ENCODE data around the gene SPOCK1. TPM values are rescaled to one million over a fixed set of nuclear protein-coding genes. Genes with fewer than 3 reads are reported as not detected.
"Not testable (repeated sequence)": the region's sequence is repeated elsewhere in the genome, so short reads cannot be mapped to it uniquely, and the experiment has no call there.

SPOCK1 gene
- total RNA-seq, 1 donor from 2014 or later: not detected

DNA sequence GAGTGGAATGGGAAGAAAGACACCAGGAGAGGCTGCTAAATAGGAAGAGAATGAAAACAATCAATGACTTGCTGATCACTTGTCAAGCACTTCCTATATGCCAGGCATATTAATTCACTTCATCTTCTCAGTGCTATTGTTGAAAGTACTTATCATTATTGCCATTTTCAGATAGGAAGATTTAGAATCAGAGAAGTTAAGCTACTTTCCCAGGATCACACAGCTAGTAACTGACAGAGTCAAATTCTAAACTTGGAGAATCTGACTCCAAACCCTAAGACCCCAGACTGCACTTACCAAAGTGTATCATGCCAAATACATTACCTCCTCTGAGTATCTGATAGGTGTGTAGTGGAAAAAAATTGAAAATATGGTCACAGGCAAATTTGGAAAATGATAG is 236.3 kb downstream of the SPOCK1 start:
- intact Hi-C loops (cut with micrococcal nuclease): no loop called here
- no peaks in the 10 kb centered on the region for H3K36me3 Mint-ChIP-seq (ENCODE audit: low read depth)

DNA sequence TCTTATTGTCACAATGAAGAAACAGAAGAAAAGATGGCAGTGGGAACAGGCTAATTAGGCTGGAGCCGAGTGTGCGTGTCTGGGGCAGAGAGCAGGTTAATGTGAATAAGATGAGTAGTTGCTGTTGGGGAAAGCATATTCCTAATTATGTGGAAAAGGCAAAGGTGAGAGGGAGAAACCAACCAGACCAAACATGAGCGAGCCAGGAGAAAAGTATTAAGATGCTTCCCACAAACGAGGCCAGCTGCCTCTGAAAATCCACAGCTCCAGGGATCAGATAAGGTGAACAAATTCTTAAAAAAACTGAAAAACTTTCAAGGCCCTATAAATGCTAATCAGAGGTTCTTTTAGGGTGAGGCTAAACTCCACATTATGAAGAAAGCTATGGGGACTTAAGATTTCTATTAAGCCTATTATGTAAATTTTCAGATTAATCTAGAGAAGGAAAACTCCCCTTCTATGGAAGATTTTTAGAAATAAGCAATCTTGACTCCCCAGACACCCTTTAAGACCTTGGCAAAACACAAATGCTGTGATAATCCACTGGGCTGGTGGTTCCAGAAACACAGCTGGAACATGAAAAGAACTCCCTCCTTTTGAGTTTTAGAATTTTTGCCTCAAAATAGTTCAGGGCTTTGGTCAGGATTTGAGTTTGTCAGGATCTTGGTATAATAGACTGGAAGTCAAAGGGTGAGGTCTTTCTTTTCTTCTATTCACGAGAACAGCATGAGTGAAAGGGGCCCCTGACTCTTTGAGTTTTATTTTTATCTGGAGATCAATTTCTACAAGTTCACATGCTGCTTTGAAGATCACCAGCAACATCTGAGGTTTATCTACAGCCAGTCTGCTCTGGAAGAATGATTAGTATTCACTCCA is 238.1 kb downstream of the SPOCK1 start:
- no peaks in the 10 kb centered on the region for H3K36me3 Mint-ChIP-seq (ENCODE audit: low read depth)
- H3K27ac Mint-ChIP-seq: no peak overlapping the region
- no peak overlapping the region for H3K4me3 Mint-ChIP-seq
- no peaks in the 10 kb centered on the region for H3K4me1 Mint-ChIP-seq
- intact Hi-C loops (cut with micrococcal nuclease): no loop called here
- H3K27me3 Mint-ChIP-seq: no peaks in the 10 kb centered on the region
- DNase-seq: no peak
- H3K9me3 Mint-ChIP-seq: no peaks in the 10 kb centered on the region

More for the DNA sequence above, 236.3 kb downstream of the SPOCK1 start:
- Mint-ChIP-seq H3K4me1 (no peaks in the 10 kb centered on the region), H3K4me3 (no peak overlapping the region), H3K27ac (no peak overlapping the region), H3K9me3 (no peaks in the 10 kb centered on the region), H3K27me3 (peaks cover 4% of the 10 kb centered on the region)
- DNase-seq: no peak

DNA sequence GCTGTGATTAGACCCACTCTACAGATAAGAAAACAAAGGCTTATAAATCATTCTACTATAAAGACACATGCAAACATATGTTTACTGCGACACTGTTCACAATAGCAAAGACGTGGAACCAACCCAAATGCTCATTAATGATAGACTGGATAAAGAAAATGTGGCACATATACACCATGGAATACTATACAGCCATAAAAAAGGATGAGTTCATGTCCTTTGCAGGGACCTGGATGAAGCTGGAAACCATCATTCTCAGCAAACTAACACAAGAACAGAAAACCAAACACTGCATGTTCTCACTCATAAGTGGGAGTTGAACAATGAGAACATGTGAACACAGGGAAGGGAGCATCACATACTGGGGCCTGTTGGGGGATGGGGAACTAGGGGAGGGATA is 240.0 kb downstream of the SPOCK1 start:
- H3K9me3 Mint-ChIP-seq; DNase-seq; H3K4me1 Mint-ChIP-seq; H3K27me3 Mint-ChIP-seq; intact Hi-C loops (cut with micrococcal nuclease); H3K36me3 Mint-ChIP-seq (ENCODE audit: low read depth); H3K4me3 Mint-ChIP-seq; H3K27ac Mint-ChIP-seq: not testable (repeated sequence)

DNA sequence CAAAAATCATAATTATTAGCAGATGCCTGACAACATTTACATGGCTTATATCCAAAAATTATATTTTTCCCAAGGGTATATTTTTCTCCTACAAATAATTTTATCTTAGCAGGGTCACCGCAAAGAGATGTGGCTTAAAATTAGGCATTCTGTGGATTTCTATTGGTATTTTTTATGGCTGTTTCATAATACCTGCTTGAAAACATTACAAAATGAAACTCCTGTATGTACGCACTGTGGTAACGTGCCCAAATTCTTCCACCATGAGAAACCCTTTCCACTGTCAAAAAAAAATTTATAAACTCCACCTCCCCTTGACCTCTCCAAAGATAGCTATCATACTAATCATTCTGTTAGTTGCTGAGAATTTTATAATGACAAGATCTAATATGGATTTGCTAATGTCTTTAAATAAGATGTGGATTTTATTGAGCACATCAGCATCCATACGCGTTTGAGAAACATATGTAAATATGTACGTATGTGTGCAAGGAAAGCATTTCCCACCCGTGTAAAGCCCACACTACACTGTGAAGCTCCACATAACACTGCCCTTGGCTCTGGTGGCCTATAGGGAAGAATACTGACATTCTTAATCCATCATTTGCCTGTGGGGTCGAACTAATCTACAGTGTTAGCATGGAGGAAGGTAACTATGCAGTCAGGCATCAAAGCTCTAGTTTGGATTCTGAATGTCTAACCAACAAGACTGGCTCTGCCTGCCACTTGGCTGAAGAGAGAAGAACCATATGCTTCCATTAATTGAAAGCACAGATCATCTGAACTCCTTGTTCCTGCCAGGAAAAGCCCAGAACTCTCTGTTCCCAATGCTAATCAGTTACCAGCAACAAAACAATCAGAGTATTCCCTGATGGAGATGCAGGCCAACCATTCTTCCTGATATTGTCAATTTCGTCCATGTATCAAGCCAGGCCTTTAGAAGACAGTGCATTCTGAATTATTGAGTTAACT is 244.7 kb downstream of the SPOCK1 start:
- Mint-ChIP-seq H3K4me1 (no peaks in the 10 kb centered on the region), H3K4me3 (no peak overlapping the region), H3K36me3 (ENCODE audit: low read depth) (no peaks in the 10 kb centered on the region), H3K9me3 (no peaks in the 10 kb centered on the region), H3K27me3 (no peaks in the 10 kb centered on the region), H3K27ac (no peak overlapping the region)
- intact Hi-C loops (cut with micrococcal nuclease): no loop called here
- no peak for DNase-seq

DNA sequence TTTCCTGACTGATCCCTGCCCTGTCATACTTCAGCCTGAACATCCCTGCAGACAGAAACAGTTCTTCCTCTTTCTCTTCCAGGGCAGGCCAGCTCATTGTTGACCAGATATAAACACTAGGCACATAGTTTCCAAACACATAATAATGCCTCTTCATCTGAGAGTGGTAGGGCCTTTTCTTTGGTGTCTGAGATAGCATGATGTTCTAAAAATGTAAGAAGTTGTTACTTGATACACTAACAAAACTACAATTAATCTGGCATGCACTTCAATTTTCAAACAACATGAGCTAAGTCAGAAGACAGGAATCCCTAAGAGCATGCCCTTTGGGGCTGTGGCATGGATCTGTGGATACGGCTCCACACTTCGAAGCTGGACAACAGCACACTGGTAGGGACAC is 246.6 kb downstream of the SPOCK1 start:
- Mint-ChIP-seq H3K4me1 (no peaks in the 10 kb centered on the region), H3K36me3 (ENCODE audit: low read depth) (no peaks in the 10 kb centered on the region), H3K9me3 (no peaks in the 10 kb centered on the region), H3K27me3 (no peaks in the 10 kb centered on the region), H3K4me3 (no peak overlapping the region), H3K27ac (no peak overlapping the region)
- DNase-seq: no peak
- intact Hi-C loops (cut with micrococcal nuclease): no loop called here

DNA sequence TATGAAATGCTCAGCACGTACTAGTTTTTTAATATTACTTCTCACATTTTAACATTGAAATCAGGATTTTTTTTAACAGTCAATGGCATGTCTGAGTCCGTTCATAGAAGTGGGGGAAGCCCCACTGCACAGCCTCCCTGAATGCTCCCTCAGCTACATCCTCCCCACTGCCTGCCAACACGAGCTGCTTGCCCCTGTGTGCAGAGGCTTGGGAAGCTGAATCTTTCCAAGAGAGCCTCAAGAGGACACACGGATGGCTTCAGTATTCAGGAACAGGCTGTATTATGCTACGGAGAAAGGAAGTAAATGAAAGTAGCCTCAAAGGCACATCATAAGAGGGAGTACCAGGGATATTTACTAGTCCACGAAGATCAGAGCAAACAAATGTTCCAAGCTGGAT is 248.7 kb downstream of the SPOCK1 start:
- intact Hi-C loops (cut with micrococcal nuclease): no loop called here
- DNase-seq: no peak
- Mint-ChIP-seq H3K4me1 (no peaks in the 10 kb centered on the region), H3K27ac (no peak overlapping the region), H3K27me3 (no peaks in the 10 kb centered on the region), H3K9me3 (no peaks in the 10 kb centered on the region), H3K4me3 (no peak overlapping the region), H3K36me3 (ENCODE audit: low read depth) (no peaks in the 10 kb centered on the region)

DNA sequence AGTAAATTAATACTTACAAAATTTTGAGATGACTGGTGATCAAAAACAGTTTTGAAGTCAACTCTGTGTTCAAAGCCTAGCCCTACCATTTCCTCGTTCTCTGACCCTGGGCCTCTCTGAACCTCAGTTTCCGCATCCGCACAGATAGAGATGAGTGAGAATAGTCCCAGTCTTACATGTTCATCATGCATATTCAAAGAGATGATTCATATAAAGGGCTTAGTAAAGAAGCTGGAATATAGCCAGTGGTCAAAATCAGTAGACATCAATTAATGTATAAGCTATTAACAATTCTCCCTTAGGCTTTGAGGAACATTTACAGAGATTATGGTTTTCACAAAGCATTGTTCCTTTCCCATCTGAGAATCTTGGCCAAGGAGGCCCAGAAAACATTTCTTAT is 250.6 kb downstream of the SPOCK1 start:
- no peak overlapping the region for H3K4me3 Mint-ChIP-seq
- intact Hi-C loops (cut with micrococcal nuclease): no loop called here
- no peaks in the 10 kb centered on the region for H3K36me3 Mint-ChIP-seq (ENCODE audit: low read depth)
- H3K9me3 Mint-ChIP-seq: no peaks in the 10 kb centered on the region
- H3K4me1 Mint-ChIP-seq: no peaks in the 10 kb centered on the region
- DNase-seq: no peak
- H3K27me3 Mint-ChIP-seq: no peaks in the 10 kb centered on the region
- no peak overlapping the region for H3K27ac Mint-ChIP-seq

DNA sequence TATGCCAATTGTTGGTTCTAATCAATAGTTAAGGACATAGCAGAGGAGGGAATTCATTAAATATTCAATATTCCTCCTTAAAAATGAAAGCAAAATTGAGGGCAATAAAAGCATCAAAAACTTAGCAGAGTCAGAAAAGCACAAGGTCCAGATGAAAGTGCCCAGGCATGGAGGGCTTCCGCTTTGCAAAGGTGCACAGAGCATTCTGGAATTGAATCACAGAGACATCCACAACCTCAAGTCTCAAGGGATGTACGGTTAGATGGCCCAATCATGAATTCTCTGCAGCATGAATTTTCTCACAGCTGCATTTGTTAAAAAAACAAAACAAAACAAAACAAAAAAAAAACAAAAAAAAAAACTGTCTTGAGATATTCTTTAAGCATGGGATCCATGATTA is 253.7 kb downstream of the SPOCK1 start:
- H3K4me3 Mint-ChIP-seq: no peak overlapping the region
- H3K36me3 Mint-ChIP-seq (ENCODE audit: low read depth): no peaks in the 10 kb centered on the region
- no peaks in the 10 kb centered on the region for H3K9me3 Mint-ChIP-seq
- intact Hi-C loops (cut with micrococcal nuclease): no loop called here
- DNase-seq: no peak
- H3K27me3 Mint-ChIP-seq: no peaks in the 10 kb centered on the region
- no peak overlapping the region for H3K27ac Mint-ChIP-seq
- H3K4me1 Mint-ChIP-seq: no peaks in the 10 kb centered on the region

DNA sequence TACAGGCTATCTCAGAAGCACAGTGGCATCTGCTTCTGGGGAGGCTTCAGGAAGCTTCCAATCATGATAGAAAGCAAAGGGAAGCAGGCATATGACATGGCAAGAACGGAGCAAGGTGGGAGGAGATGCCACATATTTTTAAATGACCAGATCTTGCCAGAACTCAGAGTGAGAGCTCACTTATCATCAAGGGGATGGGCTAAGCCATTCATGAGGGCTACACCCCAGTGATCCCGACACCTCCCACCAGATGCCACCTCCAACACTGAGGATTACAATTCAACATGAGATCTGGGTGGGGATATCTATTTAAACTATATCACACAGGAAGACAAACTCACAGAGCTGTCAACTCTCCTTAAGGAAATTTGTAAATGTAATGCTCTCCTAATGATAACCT is 258.8 kb downstream of the SPOCK1 start:
- H3K36me3 Mint-ChIP-seq (ENCODE audit: low read depth): no peaks in the 10 kb centered on the region
- peaks cover 2% of the 10 kb centered on the region for H3K27me3 Mint-ChIP-seq
- no peak for DNase-seq
- no peaks in the 10 kb centered on the region for H3K4me1 Mint-ChIP-seq
- no peak overlapping the region for H3K27ac Mint-ChIP-seq
- no peak overlapping the region for H3K4me3 Mint-ChIP-seq
- H3K9me3 Mint-ChIP-seq: no peaks in the 10 kb centered on the region
- intact Hi-C loops (cut with micrococcal nuclease): no loop called here

DNA sequence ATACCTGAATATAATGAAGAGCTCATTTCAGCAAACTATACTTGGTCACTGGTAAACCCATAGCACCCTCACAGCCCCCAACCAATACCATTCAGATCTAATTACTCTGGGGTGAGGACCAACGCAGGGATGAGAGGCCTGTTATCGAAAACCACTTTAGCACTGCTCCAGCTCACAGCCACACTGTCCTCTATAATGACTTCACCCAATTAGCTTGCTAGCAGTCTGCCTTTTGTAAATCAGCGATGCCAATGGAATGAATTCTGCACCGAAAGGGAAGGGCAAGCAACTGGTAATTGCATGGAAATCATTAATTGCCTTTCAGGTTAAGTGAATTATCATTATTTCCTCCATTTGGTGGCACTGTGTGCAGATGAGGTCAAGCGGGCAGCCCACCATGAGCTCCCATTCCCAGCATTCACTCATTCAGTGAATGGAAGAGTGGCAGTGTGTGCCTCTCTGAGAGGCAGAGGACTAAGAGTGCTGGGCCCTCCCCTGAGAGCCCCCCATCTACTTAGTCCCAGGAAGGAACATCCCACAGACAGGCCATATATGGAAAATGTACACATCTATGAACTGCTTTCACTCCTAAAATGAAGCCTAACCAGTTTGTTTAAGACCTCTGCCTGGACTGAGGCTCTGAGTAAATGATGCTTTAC is 262.1 kb downstream of the SPOCK1 start:
- Mint-ChIP-seq H3K27ac (no peak overlapping the region), H3K4me1 (no peaks in the 10 kb centered on the region), H3K27me3 (peaks cover 2% of the 10 kb centered on the region), H3K36me3 (ENCODE audit: low read depth) (no peaks in the 10 kb centered on the region), H3K9me3 (no peaks in the 10 kb centered on the region), H3K4me3 (no peak overlapping the region)
- DNase-seq: no peak
- intact Hi-C loops (cut with micrococcal nuclease): no loop called here

DNA sequence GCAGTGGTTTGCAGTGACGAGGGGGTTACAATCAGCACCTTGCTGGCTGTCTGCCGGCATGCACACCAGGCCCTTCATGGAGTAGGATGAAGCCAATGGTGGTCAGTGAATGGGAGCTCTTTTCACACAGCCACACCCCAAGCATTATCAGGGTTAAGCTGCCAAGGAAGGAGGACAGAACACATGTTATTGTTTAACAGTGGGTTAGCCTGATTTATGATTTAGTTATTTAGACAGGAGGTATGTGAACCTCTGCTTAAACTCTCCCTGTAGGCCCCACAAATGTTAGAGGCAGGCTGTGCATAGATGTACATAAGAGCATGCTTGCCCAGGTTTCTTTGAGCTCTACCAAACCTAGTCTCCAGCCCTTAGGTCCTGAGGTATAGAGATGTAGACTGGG is 262.9 kb downstream of the SPOCK1 start:
- DNase-seq: no peak
- intact Hi-C loops (cut with micrococcal nuclease): no loop called here
- no peak overlapping the region for H3K27ac Mint-ChIP-seq
- H3K9me3 Mint-ChIP-seq: no peaks in the 10 kb centered on the region
- H3K36me3 Mint-ChIP-seq (ENCODE audit: low read depth): no peaks in the 10 kb centered on the region
- no peaks in the 10 kb centered on the region for H3K4me1 Mint-ChIP-seq
- H3K4me3 Mint-ChIP-seq: no peak overlapping the region
- H3K27me3 Mint-ChIP-seq: peaks cover 2% of the 10 kb centered on the region

DNA sequence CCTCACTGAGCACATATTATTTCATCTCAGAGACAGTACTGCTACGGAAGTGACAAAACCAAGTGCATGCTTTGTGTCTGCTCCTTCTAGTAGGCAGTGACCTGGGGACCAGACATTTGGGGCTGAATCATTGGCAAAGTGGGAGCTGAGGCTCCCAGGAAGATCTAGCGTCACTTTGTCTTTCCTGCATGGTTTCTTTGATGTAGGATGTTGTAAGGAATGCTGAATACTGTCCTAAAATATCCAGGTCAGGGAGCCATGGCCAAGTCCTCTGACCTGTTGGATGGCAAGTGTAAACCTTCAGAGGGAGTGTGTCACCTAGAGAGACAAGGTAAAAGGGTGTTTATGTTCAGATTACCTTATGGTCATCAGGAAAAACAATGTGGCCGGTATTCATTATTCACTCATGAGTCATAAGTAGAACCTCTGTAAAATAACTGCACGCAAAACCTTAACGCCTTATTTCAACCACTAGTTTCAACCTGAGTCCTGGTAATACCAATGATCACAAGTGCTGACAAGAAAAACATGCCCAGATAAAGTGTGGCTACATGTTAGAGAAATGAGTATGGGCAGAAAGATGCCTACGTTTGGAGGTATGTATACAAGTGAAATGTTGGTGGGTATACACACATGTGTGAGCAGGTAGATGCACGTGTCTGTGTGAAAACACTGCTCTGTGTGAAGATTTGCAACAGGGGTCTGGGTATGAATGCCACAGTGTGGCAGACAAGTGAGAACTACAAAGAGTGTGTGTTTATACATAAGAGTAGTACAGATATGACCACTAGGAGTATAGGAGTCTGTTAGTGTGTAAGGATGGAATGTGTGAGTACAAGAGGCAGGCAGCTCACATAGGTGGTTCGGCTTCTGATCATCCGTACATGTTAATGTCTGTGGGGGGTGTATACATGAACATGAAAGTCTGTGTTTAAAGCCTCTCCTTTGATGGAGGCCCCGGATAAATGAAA is 263.9 kb downstream of the SPOCK1 start:
- H3K9me3 Mint-ChIP-seq: no peaks in the 10 kb centered on the region
- no peak overlapping the region for H3K4me3 Mint-ChIP-seq
- H3K27ac Mint-ChIP-seq: no peak overlapping the region
- H3K4me1 Mint-ChIP-seq: no peaks in the 10 kb centered on the region
- H3K27me3 Mint-ChIP-seq: peaks cover 2% of the 10 kb centered on the region
- H3K36me3 Mint-ChIP-seq (ENCODE audit: low read depth): no peaks in the 10 kb centered on the region
- intact Hi-C loops (cut with micrococcal nuclease): no loop called here
- no peak for DNase-seq

DNA sequence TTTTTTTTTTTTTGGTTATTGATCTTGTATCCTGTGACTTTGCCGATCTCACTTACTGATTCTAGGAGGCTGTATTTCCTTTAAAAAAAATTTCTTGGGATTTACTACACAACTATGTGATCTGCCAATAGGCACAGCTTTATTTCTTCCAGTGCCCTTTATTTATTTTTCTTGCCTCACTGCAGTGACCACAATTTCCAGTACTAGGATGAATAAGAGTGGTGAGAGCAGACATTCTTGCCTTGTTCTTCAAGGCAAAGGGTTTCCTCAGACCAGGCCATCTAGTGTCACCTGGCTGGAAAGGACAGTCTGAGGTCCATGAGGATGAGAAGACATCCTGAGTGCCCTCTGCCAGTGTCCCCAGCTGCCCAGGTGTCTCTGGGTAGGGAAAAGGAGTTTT is 265.4 kb downstream of the SPOCK1 start:
- no peak overlapping the region for H3K4me3 Mint-ChIP-seq
- intact Hi-C loops (cut with micrococcal nuclease): no loop called here
- H3K9me3 Mint-ChIP-seq: no peaks in the 10 kb centered on the region
- peaks cover 2% of the 10 kb centered on the region for H3K27me3 Mint-ChIP-seq
- no peaks in the 10 kb centered on the region for H3K36me3 Mint-ChIP-seq (ENCODE audit: low read depth)
- no peaks in the 10 kb centered on the region for H3K4me1 Mint-ChIP-seq
- DNase-seq: no peak
- H3K27ac Mint-ChIP-seq: no peak overlapping the region

Data from activated CD4-positive, alpha-beta T cell treated with anti-CD3 and anti-CD28 coated beads, Interleukin-2, amount 10 ng/mL, durations not matched to agents 24 days and 14 days (primary cell).